Liver (tissue), 9 donors: ENCODE results near the gene SH3PXD2A. TPM values are rescaled to one million over a fixed set of nuclear protein-coding genes. Genes with fewer than 3 reads are reported as not detected.

ENCODE experiments used
- DNase-seq: peaks from one replicate; pipeline ENCODE4 v3.0.0-alpha.2; 2017; ENCODE audit warnings: low spot score
- H3K27ac ChIP-seq, 2 donors: one replicate each; pipeline ENCODE4 v1.7.0; 2013; ENCODE audit warnings: inconsistent platforms in 2 of 2, low read length in 2 of 2, control low read depth in 1 of 2, low read depth in 1 of 2, mild to moderate bottlenecking in 1 of 2
- H3K27me3 ChIP-seq, 4 donors: one replicate each; pipeline versions ENCODE4 v1.6.1 to v1.7.0; 2013; ENCODE audit warnings: low read length in 3 of 4, inconsistent platforms in 1 of 4, mild to moderate bottlenecking in 1 of 4, moderate library complexity in 1 of 4; ENCODE audit not compliant: control insufficient read depth in 4 of 4, insufficient read depth in 4 of 4
- H3K36me3 ChIP-seq, 4 donors: one replicate each; pipeline versions ENCODE4 v1.6.1 to v1.7.0; 2013; ENCODE audit warnings: low read length in 3 of 4, mild to moderate bottlenecking in 3 of 4, low read depth in 1 of 4, moderate library complexity in 1 of 4; ENCODE audit not compliant: control insufficient read depth in 4 of 4, insufficient read depth in 3 of 4
- H3K4me1 ChIP-seq, 4 donors: one replicate each; pipeline versions ENCODE4 v1.6.1 to v1.7.0; 2013; ENCODE audit warnings: low read length in 3 of 4, mild to moderate bottlenecking in 3 of 4, moderate library complexity in 1 of 4; ENCODE audit not compliant: control insufficient read depth in 4 of 4, insufficient read depth in 4 of 4
- H3K4me3 ChIP-seq, 3 donors: one replicate each; pipeline versions ENCODE4 v1.6.1 to v1.7.0; 2013; ENCODE audit warnings: low read length in 3 of 3, control low read depth in 1 of 3, low read depth in 1 of 3, mild to moderate bottlenecking in 1 of 3
- H3K9ac ChIP-seq, 2 donors: one replicate each; pipeline ENCODE4 v1.7.0; 2013; ENCODE audit warnings: low read length in 2 of 2, mild to moderate bottlenecking in 2 of 2, moderate library complexity in 2 of 2, control low read depth in 1 of 2, low read depth in 1 of 2
- H3K9me3 ChIP-seq, 4 donors: one replicate each; pipeline versions ENCODE4 v1.6.1 to v1.7.0; 2013; ENCODE audit warnings: low read length in 3 of 4; ENCODE audit not compliant: control insufficient read depth in 4 of 4
- ATF3 ChIP-seq: IDR thresholded peaks from 2 replicates; pipeline ENCODE4 v1.6.1; 2016; ENCODE audit warnings: antibody characterized with exemption
- CTCF ChIP-seq: fragments of 150-350 bp; IDR thresholded peaks from 2 replicates; pipeline ENCODE4 v1.5.1; 2017; ENCODE audit warnings: improper control_type of control experiment, low read depth, low read length; ENCODE audit not compliant: missing input control
- EGR1 ChIP-seq, 2 donors: IDR thresholded peaks; 2 replicates each; pipeline ENCODE4 v1.6.1; 2016 to 2018; ENCODE audit warnings: antibody characterized with exemption in 2 of 2, low read depth in 2 of 2
- FOXA1 ChIP-seq: IDR thresholded peaks from 2 replicates; pipeline ENCODE4 v1.6.1; 2016; ENCODE audit warnings: antibody characterized with exemption
- FOXA2 ChIP-seq: IDR thresholded peaks from 2 replicates; pipeline ENCODE4 v1.6.1; 2016; ENCODE audit warnings: antibody characterized with exemption
- GABPA ChIP-seq, 2 donors: IDR thresholded peaks in 1 of 2; conservative IDR thresholded peaks in 1 of 2; 2 replicates each; pipeline ENCODE4 v1.6.1; 2016; ENCODE audit warnings: antibody characterized with exemption in 2 of 2, mild to moderate bottlenecking in 1 of 2, moderate library complexity in 1 of 2
- HNF4A ChIP-seq, 2 donors: conservative IDR thresholded peaks; 2 replicates each; pipeline ENCODE4 v1.6.1; 2016; ENCODE audit warnings: antibody characterized with exemption in 2 of 2, mild to moderate bottlenecking in 2 of 2
- JUND ChIP-seq, 2 donors: IDR thresholded peaks; 2 replicates each; pipeline ENCODE4 v1.6.1; 2016; ENCODE audit warnings: antibody characterized with exemption in 2 of 2
- MAX ChIP-seq: IDR thresholded peaks from 2 replicates; pipeline ENCODE4 v1.6.1; 2016; ENCODE audit warnings: antibody characterized with exemption
- NR2F2 ChIP-seq: IDR thresholded peaks from 2 replicates; pipeline ENCODE4 v1.6.1; 2016; ENCODE audit warnings: antibody characterized with exemption
- RAD21 ChIP-seq, 2 donors: IDR thresholded peaks; 2 replicates each; pipeline ENCODE4 v1.6.1; 2016; ENCODE audit warnings: antibody characterized with exemption in 2 of 2, mild to moderate bottlenecking in 2 of 2
- REST ChIP-seq: IDR thresholded peaks from 2 replicates; pipeline ENCODE4 v1.6.1; 2016; ENCODE audit warnings: antibody characterized with exemption, mild to moderate bottlenecking
- RXRA ChIP-seq, 2 donors: IDR thresholded peaks; 2 replicates each; pipeline ENCODE4 v1.6.1; 2017 to 2018; ENCODE audit warnings: antibody characterized with exemption in 2 of 2, mild to moderate bottlenecking in 1 of 2
- SP1 ChIP-seq: IDR thresholded peaks from 2 replicates; pipeline ENCODE4 v1.6.1; 2018; ENCODE audit warnings: antibody characterized with exemption, mild to moderate bottlenecking
- TAF1 ChIP-seq: conservative IDR thresholded peaks from 2 replicates; pipeline ENCODE4 v1.6.1; 2016; ENCODE audit warnings: antibody characterized with exemption, mild to moderate bottlenecking
- YY1 ChIP-seq: IDR thresholded peaks from 2 replicates; pipeline ENCODE4 v1.6.1; 2016; ENCODE audit warnings: antibody characterized with exemption, mild to moderate bottlenecking
- WGBS: extraction: QIAGEN DNeasy Blood & Tissue Kit; methylation state at CpG from one replicate; pipeline ENCODE4 v1.1.7; 2013; 5-methylcytosine and 5-hydroxymethylcytosine counted together
- polyA plus RNA-seq, 2 donors: library from polyadenylated mRNA; stranded (reverse) in 1 of 2; unstranded in 1 of 2; fragments of 200-250 nt in 1 of 2; fragments of >200 nt in 1 of 2; fragmentation: Nextera tagmentation in 1 of 2; extraction: Ambion mirVana in 1 of 2; gene quantifications; one replicate each; pipeline versions ENCODE4 v1.2.1 to v1.2.3, GENCODE V29; 2013 to 2015
- total RNA-seq, 2 donors: library from RNA; depleted of rRNA; stranded (reverse); fragments of >200 nt; gene quantifications; one replicate each; pipeline ENCODE4 v1.2.3, GENCODE V29; 2014
- donor health status: healthy.
- donor health status: healthy.
- donor health status: healthy.
- donor health status: healthy.
- donor health status: healthy.

SH3PXD2A gene
- total and polyA plus RNA-seq, 4 donors: 0.82 to 5.5 (median 3.9) TPM

GRCh38 chr10:103727991-103728689 is 127.2 kb downstream of the SH3PXD2A start:
- H3K9me3 ChIP-seq: no peaks in the 10 kb centered on the region
- H3K4me1 ChIP-seq: no peaks in the 10 kb centered on the region
- WGBS: 93% methylated on average over 7 of the region's 7 CpGs
- TF ChIP-seq RXRA (IDR thresholded peaks at IDR 0.05): no peak
- TF ChIP-seq HNF4A (conservative IDR thresholded peaks at IDR 0.05): no peak
- TF ChIP-seq YY1: no peak
- TF ChIP-seq TAF1: no peak
- no peak for TF ChIP-seq MAX
- TF ChIP-seq RAD21 (IDR thresholded peaks at IDR 0.05): no peak
- no peak for TF ChIP-seq SP1
- no peak for TF ChIP-seq REST
- no peak for TF ChIP-seq NR2F2
- no peak for TF ChIP-seq ATF3
- TF ChIP-seq JUND (IDR thresholded peaks at IDR 0.05): no peak
- no peak for TF ChIP-seq EGR1 (IDR thresholded peaks at IDR 0.05; ENCODE audit: low read depth in 2 of 2)
- TF ChIP-seq CTCF: no peak
- no peak overlapping the region for H3K4me3 ChIP-seq
- no peak overlapping the region for H3K27ac ChIP-seq
- H3K27me3 ChIP-seq: no peaks in the 10 kb centered on the region
- H3K9ac ChIP-seq: no peak overlapping the region
- no peak for DNase-seq
- H3K36me3 ChIP-seq: peaks cover 0 to 3% (median 0%) of the 10 kb centered on the region in 4 donors

- Histone ChIP-seq H3K9me3 (no peaks in the 10 kb centered on the region), H3K4me3 (no peak overlapping the region), H3K4me1 (no peaks in the 10 kb centered on the region), H3K27me3 (no peaks in the 10 kb centered on the region), H3K36me3 (peaks cover 0 to 7% (median 2%) of the 10 kb centered on the region in 4 donors), H3K27ac (no peak overlapping the region), H3K9ac (no peak overlapping the region)
- DNase-seq: no peak
- TF ChIP-seq RAD21 (IDR thresholded peaks at IDR 0.05): no peak
- TF ChIP-seq MAX: no peak
- no peak for TF ChIP-seq EGR1 (IDR thresholded peaks at IDR 0.05; ENCODE audit: low read depth in 2 of 2)
- TF ChIP-seq CTCF: no peak
- TF ChIP-seq TAF1: no peak
- no peak for TF ChIP-seq NR2F2
- no peak for TF ChIP-seq JUND (IDR thresholded peaks at IDR 0.05)
- TF ChIP-seq RXRA (IDR thresholded peaks at IDR 0.05): no peak
- no peak for TF ChIP-seq FOXA1
- no peak for TF ChIP-seq FOXA2
- TF ChIP-seq HNF4A (conservative IDR thresholded peaks at IDR 0.05): no peak
- no peak for TF ChIP-seq GABPA (IDR thresholded peaks at IDR 0.05 in 1 of 2, conservative IDR thresholded peaks at IDR 0.05 in 1 of 2)
- no peak for TF ChIP-seq ATF3
- WGBS: 86% methylated on average over 14 of the region's 14 CpGs
These were observed 127.8 kb downstream of the SH3PXD2A start for GRCh38 chr10:103727546-103727963.
